ES-I3 (cell line): ENCODE results near the gene F11R.
A peak's percentile ranks its signal among the peaks of the same experiment; 100 is the strongest.
"Not testable (repeated sequence)": the region's sequence is repeated elsewhere in the genome, so short reads cannot be mapped to it uniquely, and the experiment has no call there.

Experiments used
- H3K36me3 ChIP-seq: 2 replicates; pipeline ENCODE4 v1.6.1; 2013; ENCODE audit warnings: mild to moderate bottlenecking, low read length, control low read depth, moderate library complexity; ENCODE audit not compliant: insufficient read depth
- H3K4me1 ChIP-seq: 2 replicates; pipeline ENCODE4 v1.6.1; 2013; ENCODE audit warnings: mild to moderate bottlenecking, control low read depth, low read length; ENCODE audit not compliant: insufficient read depth
- H3K9ac ChIP-seq: 2 replicates; pipeline ENCODE4 v1.6.1; 2013; ENCODE audit warnings: low read depth, mild to moderate bottlenecking, low read length, moderate library complexity
- H3K9me3 ChIP-seq: 2 replicates; pipeline ENCODE4 v1.6.1; 2013; ENCODE audit warnings: mild to moderate bottlenecking, low read length, moderate library complexity; ENCODE audit not compliant: control insufficient read depth, insufficient read depth

The F11R gene

DNA sequence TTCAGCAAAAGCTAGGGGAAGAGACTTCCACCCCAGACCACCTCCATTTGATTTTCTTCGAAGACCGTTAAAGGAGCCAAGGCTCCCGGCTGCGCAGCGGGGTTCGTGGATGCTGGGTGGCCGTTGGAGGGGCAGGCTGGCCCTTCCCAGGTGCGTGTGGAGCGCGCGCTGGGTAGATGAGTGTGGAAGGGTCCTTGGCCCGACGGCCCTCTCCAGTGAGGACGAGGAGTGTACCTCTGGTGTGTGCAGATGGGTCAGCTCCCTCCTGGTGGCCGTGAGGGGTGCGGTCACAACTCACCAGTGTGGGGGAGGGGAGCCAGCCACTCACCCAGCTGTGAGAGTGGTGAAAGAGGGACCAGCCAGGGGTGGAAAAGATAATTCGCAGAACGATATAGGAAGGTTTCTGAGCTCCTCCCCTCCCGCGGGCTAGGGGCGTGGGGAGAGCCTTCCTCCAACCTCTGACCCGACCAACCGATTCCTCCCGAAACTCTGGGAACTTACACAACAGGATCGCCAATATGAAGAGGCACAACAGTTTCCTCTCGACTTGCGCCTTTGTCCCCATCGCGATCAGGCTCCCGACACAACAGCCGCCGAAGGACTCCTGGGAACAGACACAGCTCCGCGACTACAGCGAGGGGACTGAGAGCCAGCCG lies at the start of gene F11R:
F11R (minus strand) TSS at position 644 of the 656 bp plus-strand sequence; CDS start at position 565, 79 bp downstream.
- Histone ChIP-seq H3K4me1 (peaks cover 21% of the 10 kb centered on the region), H3K9ac (peak within 1 kb of the TSS; percentile 81), H3K9me3 (no peaks in the 10 kb centered on the region), H3K36me3 (no peaks in the 10 kb centered on the region; the same call in 1 of the 2 replicates)

DNA sequence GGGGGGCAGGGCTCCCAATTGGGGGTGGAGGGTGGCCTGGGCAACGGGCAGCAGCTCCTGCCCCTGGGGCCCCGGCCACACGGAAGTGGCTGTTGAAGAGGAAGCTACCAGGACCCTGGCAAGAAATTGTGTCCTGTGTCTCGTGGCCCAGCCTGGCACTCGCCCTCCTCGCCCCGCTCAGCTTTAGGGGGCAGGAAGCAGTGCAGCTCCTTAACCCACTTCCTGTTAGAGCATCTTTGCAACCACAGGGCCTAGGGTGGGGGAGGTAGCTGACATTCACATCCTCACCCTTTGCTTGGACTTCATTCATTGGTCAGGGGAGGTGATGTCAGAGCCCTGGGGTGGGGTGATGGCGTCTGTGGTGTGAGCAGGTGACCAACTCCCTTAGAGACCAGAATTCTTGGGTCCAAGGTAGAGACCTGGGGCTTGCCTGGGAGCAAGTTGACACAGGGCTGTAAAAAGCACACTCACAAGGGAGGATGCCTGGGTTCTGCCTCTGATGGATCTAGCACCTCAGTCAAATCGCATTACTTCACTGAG lies 48.8 kb upstream of the F11R start, which contains the start of gene ARHGAP30:
ARHGAP30 (minus strand) TSS at position 161 of the 540 bp plus-strand sequence. CDS start 267 bp downstream, outside the sequence.
- H3K9ac ChIP-seq: no peak within 1 kb of the TSS

DNA sequence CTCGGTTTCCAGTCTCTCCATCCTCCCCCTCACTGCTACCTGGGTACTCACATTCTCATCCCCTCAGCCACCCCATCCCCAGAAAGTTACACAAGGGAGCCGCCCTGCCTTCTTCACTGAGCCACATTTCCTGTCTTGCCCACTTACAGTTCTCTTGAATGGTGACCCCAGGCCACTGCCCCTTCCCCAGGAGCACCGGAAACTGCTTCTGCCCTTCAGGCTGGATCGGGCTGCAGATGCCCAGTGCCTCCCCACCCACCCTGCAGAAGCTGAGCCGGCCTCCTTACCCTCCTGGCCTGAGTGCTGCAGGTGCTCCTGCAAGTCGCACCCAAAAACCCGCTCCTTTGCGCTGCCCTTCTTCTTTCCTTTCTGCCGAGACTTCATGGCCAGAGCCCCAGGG lies 48.3 kb upstream of the F11R start:
- no peaks in the 10 kb centered on the region for H3K36me3 ChIP-seq
- no peak overlapping the region for H3K9ac ChIP-seq
- 0 out of 2 replicates have a peak, but pooled peaks cover 2% of the 10 kb centered on the region for H3K9me3 ChIP-seq
- no peaks in the 10 kb centered on the region; the same call in 1 of the 2 replicates for H3K4me1 ChIP-seq

More for the DNA sequence above, 48.8 kb upstream of the F11R start, which contains the start of gene ARHGAP30:
- Histone ChIP-seq H3K9me3 (0 out of 2 replicates have a peak, but pooled peaks cover 2% of the 10 kb centered on the region), H3K36me3 (no peaks in the 10 kb centered on the region), H3K4me1 (no peaks in the 10 kb centered on the region; the same call in 1 of the 2 replicates)

DNA sequence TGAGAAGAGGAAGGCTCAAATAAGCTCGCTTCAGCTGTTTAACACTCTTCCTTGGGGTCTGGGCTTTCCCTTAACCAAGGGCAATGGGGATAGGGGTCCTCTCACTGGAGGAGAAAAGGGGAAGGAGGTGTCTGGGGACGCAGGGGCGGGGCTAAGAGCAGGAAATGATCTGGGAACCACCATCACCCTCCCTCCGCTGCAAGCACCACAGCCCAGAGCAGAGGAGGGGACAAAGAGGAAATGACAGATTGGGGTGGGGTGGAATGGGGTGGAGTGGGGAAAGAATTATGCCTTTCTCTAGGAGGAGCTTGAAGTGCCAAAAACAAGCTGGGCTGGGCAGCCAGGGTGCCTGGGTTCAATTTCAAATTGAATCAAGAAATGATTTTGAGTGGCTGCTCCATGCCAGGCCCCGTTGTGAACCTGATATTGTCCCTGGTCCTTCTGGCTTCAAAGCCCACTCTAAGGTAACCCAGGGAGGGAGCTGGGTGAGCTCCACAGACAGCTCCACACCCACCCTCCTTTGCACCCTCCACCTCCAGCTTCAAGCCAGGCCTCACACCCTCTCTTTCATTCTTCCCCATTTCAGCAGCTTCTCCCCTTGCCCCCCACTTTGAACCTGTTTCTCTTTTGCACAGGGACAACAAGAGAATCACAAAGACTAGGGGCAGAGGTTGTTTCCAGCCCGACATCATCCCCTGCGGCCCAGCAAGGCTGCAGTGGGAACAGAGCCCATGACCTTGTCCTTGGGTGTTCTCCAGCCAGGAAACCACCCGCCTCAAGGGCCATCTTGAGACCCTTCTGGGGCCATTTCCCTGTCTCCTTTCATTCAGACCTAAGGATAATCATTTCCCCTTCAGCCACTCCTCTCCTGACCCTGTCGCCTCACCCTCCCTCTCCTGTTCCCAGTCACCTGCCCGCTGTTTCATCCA lies 47.6 kb upstream of the F11R start:
- H3K9ac ChIP-seq: no peak overlapping the region
- H3K9me3 ChIP-seq: 0 out of 2 replicates have a peak, but pooled peaks cover 2% of the 10 kb centered on the region
- H3K4me1 ChIP-seq: peaks cover 4% of the 10 kb centered on the region
- no peaks in the 10 kb centered on the region for H3K36me3 ChIP-seq

DNA sequence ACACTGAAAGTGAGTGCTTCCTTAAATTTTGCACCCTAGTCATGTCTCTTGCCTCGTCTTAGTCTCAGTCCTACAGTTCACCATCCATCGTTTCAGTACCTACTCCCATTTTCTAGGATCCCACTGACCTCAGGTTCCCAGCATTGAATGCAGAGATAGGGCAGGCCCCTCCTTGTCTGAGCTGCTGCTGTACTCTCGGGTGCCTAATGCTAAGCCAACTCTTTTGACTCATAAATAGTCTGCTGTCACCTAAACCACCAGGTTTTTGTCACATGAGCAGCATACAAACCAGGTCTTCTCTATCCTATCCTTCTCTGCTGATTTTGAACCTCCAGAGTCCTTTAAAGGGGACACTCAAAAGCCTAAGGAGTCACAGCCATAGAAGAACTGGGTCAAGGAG lies 45.7 kb upstream of the F11R start:
- H3K36me3 ChIP-seq: no peaks in the 10 kb centered on the region
- no peak overlapping the region for H3K9ac ChIP-seq
- 0 out of 2 replicates have a peak, but pooled peaks cover 2% of the 10 kb centered on the region for H3K9me3 ChIP-seq
- peaks cover 4% of the 10 kb centered on the region for H3K4me1 ChIP-seq

DNA sequence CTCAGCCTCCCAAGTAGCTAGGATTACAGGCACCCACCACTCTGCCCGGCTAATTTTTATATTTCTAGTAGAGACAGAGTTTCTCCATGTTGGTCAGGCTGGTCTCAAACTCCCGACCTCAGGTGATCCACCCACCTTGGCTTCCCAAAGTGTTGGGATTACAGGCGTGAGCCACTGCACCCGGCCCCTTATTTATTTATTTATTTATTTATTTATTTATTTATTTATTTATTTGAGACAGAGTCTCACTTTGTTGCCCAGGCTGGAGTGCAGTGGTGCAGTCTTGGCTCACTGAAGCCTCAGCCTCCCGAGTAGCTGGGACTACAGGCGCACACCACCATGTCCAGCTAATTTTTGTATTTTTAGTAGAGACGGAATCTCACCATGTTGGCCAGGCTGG lies 44.7 kb upstream of the F11R start:
- H3K4me1 ChIP-seq, H3K9me3 ChIP-seq, H3K9ac ChIP-seq, H3K36me3 ChIP-seq: not testable (repeated sequence)

DNA sequence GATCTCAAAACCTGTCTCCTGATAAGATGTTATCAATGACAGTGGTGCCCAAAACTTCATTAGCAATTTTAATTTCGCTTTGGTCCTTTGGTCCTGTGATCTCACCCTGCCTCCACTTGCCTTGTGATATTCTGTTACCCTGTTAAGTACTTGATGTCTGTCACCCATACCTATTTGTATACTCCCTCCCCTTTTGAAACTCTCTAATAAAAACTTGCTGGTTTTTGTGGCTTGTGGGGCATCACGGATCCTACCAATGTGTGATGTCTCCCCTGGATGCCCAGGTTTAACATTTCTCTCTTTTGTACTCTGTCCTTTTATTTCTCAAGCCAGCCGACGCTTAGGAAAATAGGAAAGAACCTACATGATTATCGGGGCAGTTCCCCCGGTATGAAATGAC lies 43.0 kb upstream of the F11R start:
- not testable (repeated sequence) for H3K9me3 ChIP-seq, H3K36me3 ChIP-seq, H3K9ac ChIP-seq, H3K4me1 ChIP-seq

DNA sequence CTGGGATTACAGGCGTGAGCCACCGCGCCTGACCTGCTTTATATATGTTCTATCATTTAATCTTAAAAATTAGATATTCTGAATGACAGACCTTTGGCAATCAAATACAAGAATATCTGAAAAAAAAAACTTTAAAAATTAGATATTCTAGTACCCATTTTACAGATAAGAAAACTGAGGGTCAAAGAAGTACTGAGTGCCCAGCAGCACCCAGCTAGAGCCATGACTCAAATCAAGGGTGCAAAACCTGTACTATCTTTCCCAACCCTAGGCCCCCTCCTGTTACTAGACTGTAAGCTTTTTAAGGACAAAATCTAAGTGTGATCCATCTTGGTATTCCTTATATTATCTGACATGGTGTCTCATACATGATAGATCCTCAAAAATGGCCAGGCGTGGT lies 40.5 kb upstream of the F11R start:
- H3K4me1 ChIP-seq: peaks cover 8% of the 10 kb centered on the region
- H3K36me3 ChIP-seq: no peaks in the 10 kb centered on the region
- no peaks in the 10 kb centered on the region for H3K9me3 ChIP-seq
- H3K9ac ChIP-seq: no peak overlapping the region

DNA sequence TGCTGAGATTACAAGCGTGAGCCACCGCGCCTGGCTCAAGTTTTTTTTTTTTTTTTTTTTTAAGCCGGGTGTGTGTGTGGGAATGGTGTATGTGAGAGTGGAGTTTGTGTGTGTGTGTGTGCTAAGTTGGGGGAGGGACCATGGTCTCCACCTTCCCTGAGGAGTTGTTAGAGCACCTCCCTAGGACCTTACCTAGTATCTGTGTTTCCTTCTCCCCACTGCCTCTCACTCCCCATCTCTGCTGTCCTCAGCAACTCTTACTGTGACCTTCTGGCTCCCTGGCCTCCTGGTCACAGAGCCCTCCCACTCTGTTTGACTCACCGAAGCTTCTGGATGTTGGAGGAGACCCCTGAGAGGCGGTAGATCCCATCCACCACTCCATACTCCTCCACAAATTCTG lies 38.3 kb upstream of the F11R start:
- Histone ChIP-seq H3K9ac (no peak overlapping the region), H3K4me1 (peaks cover 8% of the 10 kb centered on the region), H3K36me3 (no peaks in the 10 kb centered on the region), H3K9me3 (no peaks in the 10 kb centered on the region)

DNA sequence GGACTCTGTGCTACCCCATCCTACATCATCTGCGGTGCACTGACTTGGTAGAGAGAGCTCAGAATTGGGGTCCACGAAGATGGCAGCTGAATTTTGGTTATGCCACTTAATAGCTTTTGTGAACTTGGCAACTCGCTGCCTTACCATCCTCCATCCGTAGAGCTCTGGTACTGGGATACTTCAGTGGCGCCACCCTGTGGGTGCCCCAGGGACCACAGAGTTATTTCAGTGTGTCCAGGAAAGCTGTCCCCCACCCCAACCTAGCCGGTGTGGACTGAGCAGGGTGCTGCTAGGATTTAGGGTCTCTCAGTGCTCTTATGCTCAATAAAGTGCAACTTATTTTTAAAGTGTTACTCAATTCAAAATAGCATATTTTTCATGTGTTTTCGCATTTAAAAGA lies 33.9 kb upstream of the F11R start:
- peaks cover 2% of the 10 kb centered on the region; the same call in 1 of the 2 replicates for H3K4me1 ChIP-seq
- H3K9ac ChIP-seq: no peak overlapping the region
- no peaks in the 10 kb centered on the region for H3K36me3 ChIP-seq
- no peaks in the 10 kb centered on the region for H3K9me3 ChIP-seq

DNA sequence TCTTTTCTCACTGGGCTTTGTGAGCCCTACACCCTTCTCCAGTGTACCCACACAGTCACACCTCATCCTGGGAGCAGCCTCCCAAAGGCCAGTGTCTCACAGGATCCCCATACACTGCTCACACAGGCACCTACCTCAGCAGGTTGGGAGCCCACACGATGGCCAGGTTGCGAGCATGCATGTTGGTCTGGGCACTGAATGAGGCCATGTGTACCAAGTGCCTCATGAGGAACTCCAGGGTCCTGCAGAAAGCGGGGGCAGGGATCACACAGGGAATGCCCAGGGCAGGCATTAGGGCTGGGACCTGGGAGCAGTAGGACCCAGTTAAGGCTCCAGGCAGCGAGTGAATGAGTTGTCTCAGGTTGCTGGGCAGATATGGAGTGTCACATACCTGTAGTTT lies 33.3 kb upstream of the F11R start:
- no peaks in the 10 kb centered on the region for H3K9me3 ChIP-seq
- no peaks in the 10 kb centered on the region for H3K4me1 ChIP-seq
- no peak overlapping the region for H3K9ac ChIP-seq
- H3K36me3 ChIP-seq: no peaks in the 10 kb centered on the region

DNA sequence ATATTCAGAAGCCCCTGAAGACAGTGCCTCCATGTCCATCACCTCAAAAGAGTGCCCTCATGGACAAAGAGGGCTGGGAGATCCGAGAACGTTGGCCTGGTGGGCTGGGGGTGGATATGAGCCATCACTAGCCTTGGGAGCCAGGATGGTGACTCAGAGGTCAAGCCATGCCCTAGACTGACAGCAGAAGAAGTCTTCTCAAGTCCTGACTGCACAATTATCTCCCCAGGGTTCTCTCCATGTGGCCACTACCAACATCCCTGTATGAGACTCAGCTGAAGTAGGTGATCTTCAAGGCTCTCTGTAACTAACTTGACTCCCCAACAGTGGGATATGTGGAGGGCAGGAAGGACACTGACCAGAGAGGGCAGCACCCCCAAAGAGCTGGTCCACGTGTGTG lies 31.9 kb upstream of the F11R start:
- Histone ChIP-seq H3K4me1 (no peaks in the 10 kb centered on the region), H3K9me3 (no peaks in the 10 kb centered on the region), H3K9ac (no peak overlapping the region), H3K36me3 (no peaks in the 10 kb centered on the region)

DNA sequence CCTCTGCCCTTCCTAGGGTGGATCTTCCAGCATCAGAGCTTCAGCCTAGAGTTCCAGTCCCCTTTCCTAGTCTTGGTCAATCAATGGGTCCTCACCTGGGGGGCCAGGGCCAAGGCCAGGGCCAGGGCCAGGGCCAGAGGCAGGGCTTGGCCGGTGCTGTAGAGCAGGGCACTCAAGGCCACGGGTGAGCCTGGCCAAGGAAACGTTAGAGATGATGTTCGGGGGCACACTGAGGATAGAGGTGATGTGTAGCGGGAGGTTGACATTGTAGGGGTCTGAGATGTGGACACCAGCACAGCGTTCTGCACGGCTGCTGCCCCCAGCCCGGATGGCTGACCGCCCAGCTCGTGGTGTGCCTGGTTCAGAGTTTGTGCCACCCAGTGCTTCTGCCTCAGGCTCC lies 30.3 kb upstream of the F11R start:
- Histone ChIP-seq H3K9me3 (no peaks in the 10 kb centered on the region), H3K9ac (no peak overlapping the region), H3K4me1 (no peaks in the 10 kb centered on the region), H3K36me3 (no peaks in the 10 kb centered on the region)

DNA sequence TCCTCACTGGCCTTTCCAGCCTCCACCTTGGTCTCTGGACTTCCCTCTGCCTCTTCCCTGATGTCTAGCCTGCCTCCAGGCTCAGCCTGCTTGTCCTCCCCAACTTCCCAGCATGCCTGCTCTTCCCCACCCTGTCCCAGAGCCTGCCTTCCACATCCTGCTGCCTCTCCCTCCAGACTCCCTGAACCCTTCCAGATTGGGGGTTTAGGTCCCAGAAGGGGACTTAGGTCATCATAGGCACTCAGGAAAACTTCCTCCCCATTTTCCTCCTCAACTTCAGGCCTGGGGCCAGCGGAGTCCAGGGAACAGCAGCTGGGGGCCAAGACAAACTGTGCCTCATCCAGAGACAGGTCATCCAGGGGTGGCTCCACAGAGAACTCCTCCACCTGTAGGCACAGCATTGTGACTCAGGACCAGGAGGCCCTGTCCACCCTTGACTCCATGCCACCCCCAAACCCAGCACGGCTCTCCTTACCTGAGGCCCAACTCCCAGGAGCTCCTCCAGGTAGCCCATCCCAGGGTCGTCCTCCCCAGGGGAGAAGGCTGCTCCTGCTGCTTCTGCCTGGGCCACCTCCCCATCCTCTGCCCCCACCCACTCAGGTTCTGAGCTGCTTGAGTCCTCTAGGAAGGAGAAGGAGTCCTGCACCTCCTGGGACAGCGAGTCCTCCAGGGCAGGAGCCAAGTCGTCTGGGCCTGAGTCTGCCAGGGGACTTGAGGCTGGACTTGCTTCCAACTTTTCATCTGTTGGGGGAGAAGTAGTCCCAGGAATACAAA lies 28.2 kb upstream of the F11R start:
- Histone ChIP-seq H3K4me1 (peaks cover 5% of the 10 kb centered on the region; the same call in 1 of the 2 replicates), H3K36me3 (no peaks in the 10 kb centered on the region), H3K9ac (no peak overlapping the region), H3K9me3 (no peaks in the 10 kb centered on the region)
